OCI-M1 (cell line): Measurements from ENCODE around the gene CTCF.

ENCODE experiments used
- DNase-seq: peaks from one replicate; lab custom pipeline; 2025; lab: John Stamatoyannopoulos, UW

Gene CTCF

DNA sequence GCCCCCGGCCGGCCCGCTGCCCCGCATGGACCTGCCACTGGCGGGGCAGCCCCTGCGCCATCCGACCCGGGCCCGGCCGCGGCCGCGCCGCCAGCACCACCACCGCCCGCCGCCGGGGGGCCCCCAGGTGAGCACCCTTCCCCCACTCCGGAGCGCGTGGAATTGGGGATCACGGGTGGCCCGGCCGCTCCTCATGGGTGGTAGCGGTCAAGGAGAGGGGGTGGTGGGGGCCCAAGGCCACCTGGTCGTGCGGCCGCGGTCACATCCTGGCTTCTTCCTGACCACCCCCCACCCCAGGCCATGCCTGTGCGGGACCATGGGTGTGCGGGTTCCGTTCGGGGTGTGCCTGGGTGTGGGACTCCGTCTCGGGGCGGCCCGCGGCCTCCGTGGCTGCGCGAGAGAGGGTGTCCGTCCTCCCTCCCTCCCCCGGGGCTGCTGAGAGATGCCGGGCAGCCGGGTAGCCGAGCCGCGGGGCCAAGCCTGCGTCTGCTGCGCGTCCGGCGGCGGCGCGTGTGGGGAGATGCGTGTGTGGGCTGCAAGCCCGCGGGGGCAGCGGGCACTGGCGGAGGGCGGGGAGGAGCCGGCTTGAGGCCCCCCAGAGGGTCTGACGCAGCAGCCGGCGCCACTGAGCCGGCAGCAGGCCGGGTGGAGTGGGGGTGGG is 90.9 kb downstream of the CTCF start:
- DNase-seq, result no peak

DNA sequence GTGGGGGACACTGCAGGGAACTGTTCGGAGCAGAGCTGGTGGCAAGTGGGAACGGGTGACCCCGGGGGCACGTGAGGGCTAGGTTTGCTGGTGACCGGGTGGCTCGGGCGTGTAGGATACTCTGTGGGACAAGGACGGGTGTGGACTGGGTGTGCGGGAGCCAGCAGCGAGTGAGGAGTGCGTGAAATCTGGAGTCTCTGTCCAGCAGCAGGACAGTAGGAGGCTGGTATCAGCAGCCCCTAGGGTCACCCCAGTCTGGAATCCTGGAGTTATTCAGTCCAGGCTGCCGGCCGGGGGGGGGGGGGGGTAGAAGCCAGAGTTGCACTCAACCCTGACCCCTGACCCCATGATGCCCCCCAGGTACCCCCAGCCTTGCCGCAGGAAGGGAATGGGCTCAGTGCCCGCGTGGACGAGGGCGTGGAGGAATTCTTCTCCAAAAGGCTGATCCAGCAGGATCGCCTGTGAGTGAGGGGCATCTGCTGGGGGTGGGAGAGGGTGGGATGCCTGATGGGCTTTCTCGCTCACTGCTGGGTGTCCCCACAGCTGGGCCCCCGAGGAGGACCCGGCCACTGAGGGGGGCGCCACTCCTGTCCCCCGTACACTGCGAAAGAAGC is 91.6 kb downstream of the CTCF start:
- DNase-seq, result no peak

DNA sequence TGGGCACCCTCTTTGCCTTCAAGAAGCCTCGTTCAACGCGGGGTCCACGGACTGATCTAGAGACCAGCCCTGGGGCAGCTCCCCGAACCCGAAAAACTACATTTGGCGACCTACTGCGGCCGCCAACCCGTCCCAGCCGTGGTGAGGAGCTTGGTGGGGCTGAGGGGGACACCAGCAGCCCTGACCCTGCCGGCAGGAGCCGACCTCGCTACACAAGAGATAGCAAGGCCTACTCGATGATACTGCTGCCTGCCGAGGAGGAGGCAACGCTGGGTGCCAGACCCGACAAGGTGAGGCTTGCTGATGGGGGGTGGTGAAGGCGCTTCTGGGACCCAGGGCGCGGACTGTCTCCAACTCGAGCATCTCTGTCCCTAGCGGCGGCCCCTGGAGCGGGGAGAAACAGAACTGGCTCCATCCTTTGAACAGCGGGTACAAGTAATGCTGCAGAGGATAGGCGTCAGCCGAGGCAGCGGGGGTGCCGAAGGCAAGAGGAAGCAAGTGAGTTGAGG is 92.1 kb downstream of the CTCF start:
- DNase-seq, result no peak

GRCh38 chr16:67655363-67655762 is 93.0 kb downstream of the CTCF start:
- DNase-seq, result no peak

DNA sequence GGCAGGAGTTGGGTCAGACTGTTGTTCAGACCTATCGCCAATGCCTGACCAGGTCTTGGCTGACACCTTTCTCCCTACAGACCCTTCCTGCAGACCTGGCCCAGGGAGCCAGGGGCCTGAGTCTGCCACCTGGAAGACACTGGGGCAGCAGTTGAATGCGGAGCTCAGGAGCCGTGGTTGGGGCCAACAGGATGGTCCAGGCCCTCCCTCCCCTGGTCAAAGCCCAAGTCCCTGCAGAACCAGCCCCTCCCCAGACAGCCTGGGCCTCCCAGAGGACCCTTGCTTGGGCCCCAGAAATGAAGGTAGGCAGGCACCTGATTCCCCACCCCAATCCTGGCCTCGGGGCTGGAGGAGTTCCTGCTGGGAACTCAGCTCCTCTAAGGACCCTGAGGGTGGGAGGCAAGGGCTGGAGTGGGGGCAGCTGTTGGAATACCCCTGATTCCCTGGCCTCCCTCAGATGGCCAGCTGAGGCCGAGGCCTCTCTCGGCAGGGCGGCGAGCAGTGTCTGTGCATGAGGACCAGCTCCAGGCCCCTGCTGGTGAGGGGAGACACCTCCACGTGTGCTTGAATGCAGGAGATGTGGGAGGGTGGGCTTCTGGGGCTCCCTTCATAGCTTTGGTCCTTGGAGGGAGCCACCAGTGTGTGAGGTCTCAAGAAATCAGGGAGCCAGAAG is 94.2 kb downstream of the CTCF start:
- no peak for DNase-seq

GRCh38 chr16:67657017-67657608 is 94.8 kb downstream of the CTCF start:
- DNase-seq, result no peak

DNA sequence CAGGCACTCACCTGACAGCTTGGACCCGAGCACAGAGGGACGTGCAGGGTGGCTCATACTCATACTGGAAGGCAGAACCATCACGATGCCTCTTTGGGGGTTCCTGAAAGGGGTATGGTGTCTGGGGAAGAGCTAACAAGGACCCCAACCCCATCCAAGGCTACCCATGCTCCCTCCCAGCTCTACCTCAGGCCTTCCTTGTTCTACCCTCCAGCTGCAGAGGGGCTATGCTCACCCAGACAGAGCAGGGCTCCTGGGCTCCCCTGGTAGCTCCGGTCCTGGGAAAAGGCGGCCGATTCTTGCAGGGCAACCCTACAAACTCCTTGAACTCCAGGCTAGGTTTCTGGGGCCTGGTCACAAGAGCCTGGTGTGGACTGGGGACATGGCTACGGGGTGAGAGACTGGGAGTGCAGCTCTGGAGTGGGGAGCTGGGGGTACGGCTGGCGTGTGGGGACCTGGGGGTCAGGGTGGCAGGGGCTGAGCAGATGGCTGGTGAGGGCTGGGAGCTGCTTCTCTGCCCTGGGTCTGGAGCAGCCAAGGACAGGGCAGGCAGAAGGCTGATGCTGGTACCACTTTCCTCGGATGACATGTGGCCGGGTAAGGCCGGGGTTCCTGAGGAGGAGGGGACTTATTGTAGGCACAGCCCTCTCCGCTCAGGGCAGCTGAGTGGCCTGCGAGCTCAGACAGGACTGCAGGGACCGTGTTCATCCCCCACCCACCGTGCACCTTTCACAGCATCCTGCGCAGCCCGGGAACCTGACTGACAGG is 95.6 kb downstream of the CTCF start:
- no peak for DNase-seq

DNA sequence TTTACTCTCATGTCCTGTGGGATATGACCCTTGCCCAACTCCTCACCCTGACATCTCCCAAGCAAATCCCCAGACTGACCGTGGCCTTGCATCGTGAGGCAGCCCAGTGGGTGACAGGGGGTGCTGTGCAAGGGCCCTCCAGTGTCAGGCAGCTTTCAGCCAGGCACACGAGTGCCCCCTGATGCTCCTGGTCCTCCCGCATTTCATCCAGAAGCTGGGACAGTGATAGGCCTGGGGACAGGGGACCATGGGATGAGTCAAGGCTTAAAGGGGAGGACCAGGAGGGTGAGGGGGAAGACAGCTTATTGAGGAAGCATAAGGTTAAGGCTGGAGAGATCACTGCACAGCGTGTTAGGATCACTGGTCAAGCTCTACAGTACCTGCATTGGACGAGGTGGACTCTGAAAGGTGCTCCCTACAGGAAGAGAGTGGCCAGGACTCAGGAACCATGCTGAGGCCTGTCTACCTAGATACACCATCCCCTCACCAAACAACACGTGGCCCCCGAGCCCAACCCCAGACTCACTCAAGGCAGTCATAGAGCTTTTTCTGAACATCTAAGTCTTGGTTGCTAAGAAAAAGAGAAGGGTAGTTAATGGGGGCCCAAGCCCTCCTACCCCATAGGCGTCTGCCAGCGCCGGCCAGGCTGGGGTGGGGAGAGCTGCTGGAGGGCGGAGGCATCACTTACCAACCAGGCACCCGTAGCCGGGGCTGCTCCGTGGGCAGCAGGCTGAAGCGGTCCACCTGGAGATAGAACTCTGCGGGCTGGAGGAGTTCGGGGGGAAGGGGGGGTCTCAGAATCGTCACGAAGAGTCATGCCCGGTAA is 96.7 kb downstream of the CTCF start:
- DNase-seq, result no peak

DNA sequence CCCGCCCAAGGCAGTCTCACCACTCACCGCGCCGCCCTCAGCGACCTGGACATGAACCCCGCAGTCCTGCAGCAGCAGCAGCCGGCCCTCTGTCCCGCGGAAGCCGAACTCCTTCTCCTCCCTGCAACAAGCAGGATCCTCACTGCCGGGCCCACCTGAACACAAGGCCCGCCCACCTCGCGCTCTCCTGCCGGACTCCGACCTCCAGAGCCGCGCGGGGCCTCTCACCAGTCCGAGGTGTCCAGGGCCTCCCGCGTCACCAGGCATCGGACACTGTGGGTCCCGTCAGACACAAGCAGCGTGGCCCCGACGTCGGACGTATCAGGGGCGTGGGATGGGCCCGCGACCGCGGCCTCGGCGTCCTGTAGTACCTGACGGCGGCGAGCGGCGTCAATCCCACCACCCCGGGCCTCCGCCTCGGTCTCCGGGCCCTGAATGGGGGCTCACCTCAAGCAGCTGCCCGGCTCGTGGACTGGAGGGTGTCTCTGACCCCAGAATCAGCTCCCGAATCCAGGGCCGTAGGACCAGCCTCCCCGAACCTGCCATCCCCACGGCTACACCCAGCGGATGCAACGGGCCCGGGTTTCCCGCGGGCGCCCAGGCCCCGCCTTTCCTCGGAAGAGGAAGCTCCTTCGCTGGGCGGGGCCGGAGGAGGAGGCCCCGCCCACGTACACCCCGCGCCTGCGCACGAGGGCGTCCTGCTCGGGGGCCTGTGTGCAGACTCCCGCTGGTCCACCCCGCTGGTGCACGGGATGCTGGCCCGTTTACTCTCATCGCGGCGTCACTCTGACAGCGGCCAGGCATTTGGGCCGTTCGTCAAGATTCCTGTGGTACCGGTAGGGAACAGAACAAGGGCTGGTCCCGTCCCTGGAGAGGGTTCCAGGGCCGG is 97.6 kb downstream of the CTCF start, which contains the start of gene ACD:
TSS of gene ACD (minus strand) at position 586 of the 889 bp plus-strand sequence. CDS start at position 546, 40 bp downstream.
- peak; percentile 97 for DNase-seq

DNA sequence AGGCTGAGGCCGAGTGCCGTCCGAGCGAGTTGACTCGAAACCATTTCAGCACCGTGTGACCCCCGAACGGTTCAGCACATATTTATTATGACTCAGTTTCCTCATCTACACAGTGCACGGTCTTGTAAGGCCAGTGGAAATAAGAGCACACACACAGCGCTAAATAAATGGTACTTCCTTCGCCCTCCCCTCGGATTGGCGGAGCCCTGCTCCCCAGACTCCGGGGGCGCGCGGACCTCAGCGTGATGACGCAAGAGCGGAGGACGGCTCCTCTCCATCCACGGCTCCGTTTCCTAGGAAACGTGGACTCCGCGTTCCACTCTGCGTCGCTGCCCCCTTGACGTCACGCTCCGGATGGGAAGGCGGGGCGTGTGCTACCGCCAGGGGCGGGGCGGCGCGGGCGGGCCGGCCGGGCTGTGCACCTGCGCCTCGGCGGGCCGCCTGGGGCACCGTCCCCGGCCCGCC is 98.3 kb downstream of the CTCF start, which contains the start of gene PARD6A:
TSS of gene PARD6A (plus strand) at position 397 of the 465 bp plus-strand sequence. CDS start 79 bp downstream, outside the sequence.
- DNase-seq, result peak; percentile 97

- DNase-seq, result no peak
Observed at GRCh38 chr16:67661101-67661761, 98.9 kb downstream of the CTCF start.

DNA sequence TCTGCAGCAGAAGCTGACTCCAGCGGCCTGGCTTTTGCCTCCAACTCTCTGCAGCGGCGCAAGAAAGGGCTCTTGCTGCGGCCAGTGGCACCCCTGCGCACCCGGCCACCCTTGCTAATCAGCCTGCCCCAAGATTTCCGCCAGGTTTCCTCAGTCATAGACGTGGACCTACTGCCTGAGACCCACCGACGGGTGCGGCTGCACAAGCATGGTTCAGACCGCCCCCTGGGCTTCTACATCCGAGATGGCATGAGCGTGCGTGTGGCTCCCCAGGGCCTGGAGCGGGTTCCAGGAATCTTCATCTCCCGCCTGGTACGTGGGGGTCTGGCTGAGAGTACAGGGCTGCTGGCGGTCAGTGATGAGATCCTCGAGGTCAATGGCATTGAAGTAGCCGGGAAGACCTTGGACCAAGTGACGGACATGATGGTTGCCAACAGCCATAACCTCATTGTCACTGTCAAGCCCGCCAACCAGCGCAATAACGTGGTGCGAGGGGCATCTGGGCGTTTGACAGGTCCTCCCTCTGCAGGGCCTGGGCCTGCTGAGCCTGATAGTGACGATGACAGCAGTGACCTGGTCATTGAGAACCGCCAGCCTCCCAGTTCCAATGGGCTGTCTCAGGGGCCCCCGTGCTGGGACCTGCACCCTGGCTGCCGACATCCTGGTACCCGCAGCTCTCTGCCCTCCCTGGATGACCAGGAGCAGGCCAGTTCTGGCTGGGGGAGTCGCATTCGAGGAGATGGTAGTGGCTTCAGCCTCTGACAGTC is 99.7 kb downstream of the CTCF start:
- no peak for DNase-seq

DNA sequence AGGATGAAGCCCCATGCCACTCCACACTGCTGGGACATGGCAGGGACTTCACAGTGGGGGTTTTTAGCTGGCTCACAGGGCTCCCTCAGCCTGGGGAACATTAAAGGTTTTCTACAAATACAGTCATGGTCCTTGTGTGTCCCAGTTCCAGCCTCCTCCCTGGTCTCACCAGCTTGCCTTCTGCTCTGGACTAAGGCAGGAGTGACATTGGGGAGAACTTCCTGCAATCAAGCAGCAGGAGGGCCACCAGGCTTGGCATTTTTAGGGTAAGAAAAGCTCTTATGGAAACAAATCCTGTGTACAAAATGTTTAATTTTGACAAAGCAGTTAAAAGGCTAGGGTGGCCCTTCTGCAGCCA is 100.3 kb downstream of the CTCF start:
- DNase-seq, result no peak

DNA sequence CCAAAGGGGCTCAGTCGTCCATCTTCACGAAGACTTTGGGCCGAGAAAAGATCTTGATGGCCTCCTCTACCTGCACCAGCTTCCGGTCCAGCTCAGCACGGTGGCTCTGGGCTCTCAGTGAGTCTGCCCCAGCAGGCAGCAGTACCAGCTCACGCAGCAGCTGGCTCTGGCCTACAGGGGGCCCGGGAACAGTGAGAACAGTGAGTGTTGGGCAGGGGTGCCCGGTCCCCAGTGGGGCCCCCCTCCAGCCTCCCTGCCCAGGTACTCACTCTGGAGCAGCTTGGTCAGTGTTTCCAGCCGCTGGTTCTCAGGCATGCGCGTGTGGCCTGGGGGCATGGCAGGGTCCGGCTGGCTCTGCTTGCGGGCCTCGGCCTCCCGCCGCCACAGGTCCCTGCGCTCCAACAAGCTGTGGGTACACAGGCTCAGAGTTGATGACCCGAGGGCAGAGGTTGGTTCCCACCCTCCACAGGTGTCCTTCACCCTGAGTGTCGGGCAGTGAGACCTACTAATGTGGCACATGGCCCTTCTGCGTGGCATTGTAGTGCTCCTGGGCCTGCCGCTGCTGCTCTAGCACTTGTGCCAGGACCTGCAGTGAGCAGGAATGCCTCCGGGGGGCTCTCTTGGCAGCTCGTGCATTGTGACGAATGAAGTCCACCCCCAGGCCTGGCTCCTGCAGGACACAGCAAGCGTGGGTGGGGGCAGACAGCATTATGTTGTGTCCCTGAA is 101.0 kb downstream of the CTCF start:
- DNase-seq, result peak; percentile 18

- DNase-seq, result no peak
Observed at GRCh38 chr16:67663877-67664222, 101.5 kb downstream of the CTCF start.

DNA sequence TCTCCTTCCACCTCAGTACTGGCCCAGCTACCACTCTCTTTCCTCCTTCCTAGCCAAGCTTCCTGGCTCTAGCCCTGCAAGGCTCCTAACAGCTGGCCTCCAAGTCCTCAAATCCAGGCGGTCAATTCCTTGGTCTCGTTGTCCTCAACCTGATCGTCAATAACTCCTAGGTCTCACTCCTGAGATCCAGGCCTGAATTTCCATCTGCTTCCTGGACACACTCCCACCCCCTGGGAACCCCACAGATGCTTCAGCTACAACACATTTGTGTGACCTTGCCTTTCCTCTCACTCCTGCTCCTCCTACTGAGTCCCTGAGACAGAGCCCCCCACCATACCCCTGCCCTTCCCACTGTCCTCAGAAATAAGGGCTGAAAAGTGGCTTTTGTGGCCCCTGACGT is 101.9 kb downstream of the CTCF start:
- DNase-seq, result no peak

DNA sequence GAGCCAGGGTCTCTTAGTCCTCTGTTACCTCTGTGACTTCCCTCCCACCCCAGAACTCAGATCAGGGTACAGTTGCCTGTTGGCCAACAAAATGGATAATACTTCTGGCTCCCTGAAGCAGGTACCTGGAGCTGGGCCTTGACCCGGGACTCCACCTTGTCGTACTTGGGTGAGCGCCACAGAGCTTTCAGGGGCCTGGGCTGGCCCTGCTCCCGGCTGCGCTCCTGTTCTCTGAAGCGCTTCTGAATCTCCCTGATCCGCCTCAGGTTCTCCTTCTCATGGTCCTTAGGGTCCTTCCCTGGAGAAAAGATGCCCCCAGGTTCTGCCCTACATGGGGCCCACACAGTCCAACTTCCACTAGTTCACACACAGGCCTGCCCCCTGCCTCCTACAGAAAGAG is 102.5 kb downstream of the CTCF start:
- no peak for DNase-seq

- no peak for DNase-seq
Observed at GRCh38 chr16:67665598-67665997, 103.3 kb downstream of the CTCF start.
